Measurements from ENCODE around the gene ATG16L1.

Gene ATG16L1

GRCh38 chr2:233325814-233326213 is 74.3 kb downstream of the ATG16L1 start:
- H3K27me3 ChIP-seq (replicated peaks; ENCODE audit: insufficient read depth, low read length): no peaks in the 10 kb centered on the region
- H3K9ac ChIP-seq (ENCODE audit: low read length): no peak overlapping the region

GRCh38 chr2:233326500-233326899 is 75.0 kb downstream of the ATG16L1 start:
- Histone ChIP-seq H4K20me1 (ENCODE audit: insufficient read depth, low read length) (no peaks in the 10 kb centered on the region), H2AFZ (ENCODE audit: low read length) (no peak overlapping the region), H3F3A (ENCODE audit: insufficient read depth, low read length) (no peaks in the 10 kb centered on the region), H3K4me1 (ENCODE audit: low read length) (peaks cover 5% of the 10 kb centered on the region), H3K36me3 (replicated peaks; ENCODE audit: insufficient read depth, low read length) (no peaks in the 10 kb centered on the region), H3K27ac (ENCODE audit: low read length) (no peak overlapping the region), H3K4me2 (ENCODE audit: low read depth, low read length) (no peak overlapping the region), H3K9ac (ENCODE audit: low read length) (no peak overlapping the region), H3K4me3 (ENCODE audit: low read length) (no peak overlapping the region), H3K9me2 (replicated peaks; ENCODE audit: insufficient read depth, low read length) (no peaks in the 10 kb centered on the region), H3K9me3 (replicated peaks; ENCODE audit: insufficient read depth, low read length) (no peaks in the 10 kb centered on the region), H3K27me3 (replicated peaks; ENCODE audit: insufficient read depth, low read length) (no peaks in the 10 kb centered on the region), H3K79me2 (ENCODE audit: low read length) (no peaks in the 10 kb centered on the region)
- DNase-seq: no peak
- TF ChIP-seq EZH2 (optimal IDR thresholded peaks at IDR 0.05; ENCODE audit: low read depth, low read length): no peak

More at GRCh38 chr2:233325814-233326213, 74.3 kb downstream of the ATG16L1 start:
- Histone ChIP-seq H3F3A (ENCODE audit: insufficient read depth, low read length) (no peaks in the 10 kb centered on the region), H3K9me2 (replicated peaks; ENCODE audit: insufficient read depth, low read length) (no peaks in the 10 kb centered on the region), H3K79me2 (ENCODE audit: low read length) (no peaks in the 10 kb centered on the region), H3K4me1 (ENCODE audit: low read length) (no peaks in the 10 kb centered on the region), H3K9me3 (replicated peaks; ENCODE audit: insufficient read depth, low read length) (no peaks in the 10 kb centered on the region), H3K4me2 (ENCODE audit: low read depth, low read length) (no peak overlapping the region), H3K4me3 (ENCODE audit: low read length) (no peak overlapping the region), H2AFZ (ENCODE audit: low read length) (no peak overlapping the region), H4K20me1 (ENCODE audit: insufficient read depth, low read length) (no peaks in the 10 kb centered on the region), H3K36me3 (replicated peaks; ENCODE audit: insufficient read depth, low read length) (no peaks in the 10 kb centered on the region), H3K27ac (ENCODE audit: low read length) (no peak overlapping the region)
- DNase-seq: no peak
- TF ChIP-seq CTCF (IDR thresholded peaks at IDR 0.05; ENCODE audit: low read length) (no peak), EZH2phosphoT487 (IDR thresholded peaks at IDR 0.05; ENCODE audit: low read length) (no peak), EZH2 (optimal IDR thresholded peaks at IDR 0.05; ENCODE audit: low read depth, low read length) (no peak)

- Histone ChIP-seq H3K9ac (ENCODE audit: low read length) (no peak overlapping the region), H3K27ac (ENCODE audit: low read length) (no peak overlapping the region), H3K27me3 (replicated peaks; ENCODE audit: insufficient read depth, low read length) (no peaks in the 10 kb centered on the region)
Measured at GRCh38 chr2:233328922-233329321, 77.4 kb downstream of the ATG16L1 start.

More at GRCh38 chr2:233328922-233329321, 77.4 kb downstream of the ATG16L1 start:
- H3K4me3 ChIP-seq (ENCODE audit: low read length): no peak overlapping the region
- TF ChIP-seq EZH2 (optimal IDR thresholded peaks at IDR 0.05; ENCODE audit: low read depth, low read length): no peak
- TF ChIP-seq CTCF (IDR thresholded peaks at IDR 0.05; ENCODE audit: low read length): no peak
- no peak for TF ChIP-seq EZH2phosphoT487 (IDR thresholded peaks at IDR 0.05; ENCODE audit: low read length)
- no peaks in the 10 kb centered on the region for H3K9me3 ChIP-seq (replicated peaks; ENCODE audit: insufficient read depth, low read length)
- no peaks in the 10 kb centered on the region for H3K79me2 ChIP-seq (ENCODE audit: low read length)
- H3F3A ChIP-seq (ENCODE audit: insufficient read depth, low read length): no peaks in the 10 kb centered on the region
- no peak overlapping the region for H3K4me2 ChIP-seq (ENCODE audit: low read depth, low read length)
- peaks cover 12% of the 10 kb centered on the region for H3K4me1 ChIP-seq (ENCODE audit: low read length)
- H3K36me3 ChIP-seq (replicated peaks; ENCODE audit: insufficient read depth, low read length): no peaks in the 10 kb centered on the region
- DNase-seq: no peak
- H4K20me1 ChIP-seq (ENCODE audit: insufficient read depth, low read length): no peaks in the 10 kb centered on the region
- no peak overlapping the region for H2AFZ ChIP-seq (ENCODE audit: low read length)
- H3K9me2 ChIP-seq (replicated peaks; ENCODE audit: insufficient read depth, low read length): no peaks in the 10 kb centered on the region

Data from MM.1S (cell line).